Activated naive CD4-positive, alpha-beta T cell (primary cell): Measurements from ENCODE around the gene DENND4C.
"Not testable (repeated sequence)": the region's sequence is repeated elsewhere in the genome, so short reads cannot be mapped to it uniquely, and the experiment has no call there.

Experiments
- DNase-seq, 4 experiments: peaks; one replicate each; lab custom pipeline; 2025; lab: John Stamatoyannopoulos, UW

The DENND4C gene

GRCh38 chr9:19411316-19411715, 180.8 kb downstream of the DENND4C start:
- no peak for DNase-seq

GRCh38 chr9:19413456-19413855, 183.0 kb downstream of the DENND4C start:
- DNase-seq, result not testable (repeated sequence)

- no peak for DNase-seq
These were observed 185.7 kb downstream of the DENND4C start for GRCh38 chr9:19416143-19416542.

GRCh38 chr9:19420877-19421276, 190.4 kb downstream of the DENND4C start:
- DNase-seq, result no peak
